IPS-15b (cell line): ENCODE measurements around the gene NCCRP1.
"Not testable (repeated sequence)": the region's sequence is repeated elsewhere in the genome, so short reads cannot be mapped to it uniquely, and the experiment has no call there.

Source experiments
- H3K27me3 ChIP-seq: one replicate; pipeline ENCODE4 v1.6.1; 2013; ENCODE audit warnings: low read length; ENCODE audit not compliant: control insufficient read depth, insufficient read depth
- H3K36me3 ChIP-seq: one replicate; pipeline ENCODE4 v1.6.1; 2013; ENCODE audit warnings: low read length; ENCODE audit not compliant: control insufficient read depth, insufficient read depth
- H3K4me1 ChIP-seq: one replicate; pipeline ENCODE4 v1.6.1; 2013; ENCODE audit warnings: mild to moderate bottlenecking, low read length; ENCODE audit not compliant: control insufficient read depth, insufficient read depth
- H3K4me3 ChIP-seq: one replicate; pipeline ENCODE4 v1.5.1; 2013; ENCODE audit warnings: low read depth, low read length
- H3K9ac ChIP-seq: one replicate; pipeline ENCODE4 v1.6.1; 2013; ENCODE audit warnings: low read depth, mild to moderate bottlenecking, low read length
- H3K9me3 ChIP-seq: one replicate; pipeline ENCODE4 v1.6.1; 2013; ENCODE audit warnings: mild to moderate bottlenecking, low read length; ENCODE audit not compliant: control insufficient read depth, insufficient read depth

Gene NCCRP1

GRCh38 chr19:39218230-39219007 lies 21.7 kb downstream of the NCCRP1 start:
- H3K4me1 ChIP-seq, result no peaks in the 10 kb centered on the region
- H3K4me3 ChIP-seq, result no peak overlapping the region
- no peaks in the 10 kb centered on the region for H3K36me3 ChIP-seq
- peaks cover 9% of the 10 kb centered on the region for H3K27me3 ChIP-seq
- no peaks in the 10 kb centered on the region for H3K9me3 ChIP-seq
- no peak overlapping the region for H3K9ac ChIP-seq

- H3K4me3 ChIP-seq, H3K4me1 ChIP-seq, H3K9ac ChIP-seq, H3K9me3 ChIP-seq, H3K27me3 ChIP-seq, H3K36me3 ChIP-seq: not testable (repeated sequence)
These were observed 22.3 kb downstream of the NCCRP1 start for GRCh38 chr19:39219108-39219507.

GRCh38 chr19:39223703-39224279 lies 27.0 kb downstream of the NCCRP1 start:
- Histone ChIP-seq H3K27me3 (peaks cover 9% of the 10 kb centered on the region), H3K4me3 (no peak overlapping the region), H3K4me1 (no peaks in the 10 kb centered on the region), H3K9ac (no peak overlapping the region), H3K36me3 (no peaks in the 10 kb centered on the region), H3K9me3 (no peaks in the 10 kb centered on the region)

- H3K36me3 ChIP-seq, result no peaks in the 10 kb centered on the region
- H3K4me1 ChIP-seq, result no peaks in the 10 kb centered on the region
- no peak overlapping the region for H3K4me3 ChIP-seq
- peaks cover 9% of the 10 kb centered on the region for H3K27me3 ChIP-seq
- H3K9ac ChIP-seq, result no peak overlapping the region
- no peaks in the 10 kb centered on the region for H3K9me3 ChIP-seq
These were observed 28.1 kb downstream of the NCCRP1 start for GRCh38 chr19:39224910-39225309.

GRCh38 chr19:39230096-39230764 lies 33.5 kb downstream of the NCCRP1 start:
- Histone ChIP-seq H3K36me3 (no peaks in the 10 kb centered on the region), H3K9ac (no peak overlapping the region), H3K4me1 (no peaks in the 10 kb centered on the region), H3K4me3 (no peak overlapping the region), H3K9me3 (no peaks in the 10 kb centered on the region), H3K27me3 (no peaks in the 10 kb centered on the region)

GRCh38 chr19:39232708-39233107 lies 35.9 kb downstream of the NCCRP1 start:
- Histone ChIP-seq H3K9ac (no peak overlapping the region), H3K9me3 (no peaks in the 10 kb centered on the region), H3K4me3 (no peak overlapping the region), H3K27me3 (no peaks in the 10 kb centered on the region), H3K36me3 (no peaks in the 10 kb centered on the region), H3K4me1 (no peaks in the 10 kb centered on the region)

- H3K9ac ChIP-seq, result no peak overlapping the region
- H3K4me1 ChIP-seq, result no peaks in the 10 kb centered on the region
- H3K36me3 ChIP-seq, result no peaks in the 10 kb centered on the region
- H3K27me3 ChIP-seq, result peaks cover 10% of the 10 kb centered on the region
- no peak overlapping the region for H3K4me3 ChIP-seq
- H3K9me3 ChIP-seq, result no peaks in the 10 kb centered on the region
These were observed 39.8 kb downstream of the NCCRP1 start for GRCh38 chr19:39236527-39236926.

- Histone ChIP-seq H3K9me3 (no peaks in the 10 kb centered on the region), H3K36me3 (no peaks in the 10 kb centered on the region), H3K9ac (no peak overlapping the region), H3K4me3 (no peak overlapping the region), H3K4me1 (no peaks in the 10 kb centered on the region), H3K27me3 (peaks cover 14% of the 10 kb centered on the region)
These were observed 40.7 kb downstream of the NCCRP1 start for GRCh38 chr19:39237200-39238184.

GRCh38 chr19:39238209-39238608 lies 41.4 kb downstream of the NCCRP1 start:
- Histone ChIP-seq H3K4me3 (no peak overlapping the region), H3K27me3 (peaks cover 14% of the 10 kb centered on the region), H3K9me3 (no peaks in the 10 kb centered on the region), H3K4me1 (no peaks in the 10 kb centered on the region), H3K9ac (no peak overlapping the region), H3K36me3 (no peaks in the 10 kb centered on the region)

GRCh38 chr19:39238944-39239343 lies 42.2 kb downstream of the NCCRP1 start:
- Histone ChIP-seq H3K36me3 (no peaks in the 10 kb centered on the region), H3K9me3 (no peaks in the 10 kb centered on the region), H3K4me3 (no peak overlapping the region), H3K27me3 (peaks cover 14% of the 10 kb centered on the region), H3K4me1 (no peaks in the 10 kb centered on the region), H3K9ac (no peak overlapping the region)

GRCh38 chr19:39240421-39240820 lies 43.7 kb downstream of the NCCRP1 start:
- no peak overlapping the region for H3K9ac ChIP-seq
- no peak overlapping the region for H3K4me3 ChIP-seq
- no peaks in the 10 kb centered on the region for H3K9me3 ChIP-seq
- peaks cover 14% of the 10 kb centered on the region for H3K27me3 ChIP-seq
- H3K4me1 ChIP-seq, result no peaks in the 10 kb centered on the region
- no peaks in the 10 kb centered on the region for H3K36me3 ChIP-seq
